NCI-H446 (cell line): ENCODE data around the gene DNAJB4.
A peak's percentile ranks its signal among the peaks of the same experiment; 100 is the strongest.
"Not testable (repeated sequence)": the region's sequence is repeated elsewhere in the genome, so short reads cannot be mapped to it uniquely, and the experiment has no call there.

ENCODE experiments used
- DNase-seq, 2 experiments: peaks; one replicate each; lab custom pipeline; 2025; lab: John Stamatoyannopoulos, UW

DNAJB4 gene

DNA sequence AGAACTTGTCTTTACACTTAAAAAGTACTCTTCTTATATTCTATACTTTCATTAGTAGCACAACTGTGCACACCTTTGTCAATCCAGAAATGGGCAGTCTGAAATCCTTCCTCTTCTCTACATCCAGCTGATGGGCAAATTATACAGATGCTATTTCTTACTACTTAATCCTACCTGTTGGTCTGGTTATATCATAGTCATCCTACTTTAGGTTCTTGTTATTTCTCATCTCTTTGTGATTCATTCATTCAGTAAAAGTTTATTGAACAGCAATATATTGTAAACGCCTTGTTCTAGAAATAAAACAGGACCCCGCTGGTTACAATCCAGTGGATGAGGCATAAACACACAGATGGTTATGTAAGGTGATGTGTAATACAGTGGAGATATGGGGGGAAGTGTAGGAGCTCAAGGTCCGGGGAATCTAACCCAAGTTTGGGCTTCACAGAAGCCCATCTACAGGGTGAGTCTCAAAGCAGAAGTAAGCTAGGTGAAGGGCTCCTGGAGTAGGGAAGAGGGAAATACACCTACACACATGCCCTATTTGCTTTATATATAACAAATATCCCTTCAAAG, 14.0 kb upstream of the DNAJB4 start:
- DNase-seq = no peak

DNA sequence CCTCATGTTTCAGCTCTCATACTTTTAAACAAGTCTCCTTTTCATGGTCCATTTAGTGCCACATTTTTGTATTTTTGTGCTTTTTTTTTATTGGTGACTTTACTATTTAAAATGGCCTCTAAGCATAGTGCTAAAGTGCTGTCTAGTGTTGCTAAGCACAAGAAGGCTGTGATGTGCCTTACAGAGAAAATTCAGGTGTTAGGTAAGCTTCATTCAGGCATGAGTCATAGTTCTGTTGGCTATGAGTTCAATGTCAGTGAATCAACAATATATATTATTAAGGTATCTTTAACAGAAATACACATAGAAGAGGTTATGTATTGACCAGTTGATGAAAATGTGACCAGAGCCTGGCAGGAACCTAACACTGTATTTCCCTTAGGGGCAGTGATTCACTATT, 13.1 kb upstream of the DNAJB4 start:
- DNase-seq = no peak

DNA sequence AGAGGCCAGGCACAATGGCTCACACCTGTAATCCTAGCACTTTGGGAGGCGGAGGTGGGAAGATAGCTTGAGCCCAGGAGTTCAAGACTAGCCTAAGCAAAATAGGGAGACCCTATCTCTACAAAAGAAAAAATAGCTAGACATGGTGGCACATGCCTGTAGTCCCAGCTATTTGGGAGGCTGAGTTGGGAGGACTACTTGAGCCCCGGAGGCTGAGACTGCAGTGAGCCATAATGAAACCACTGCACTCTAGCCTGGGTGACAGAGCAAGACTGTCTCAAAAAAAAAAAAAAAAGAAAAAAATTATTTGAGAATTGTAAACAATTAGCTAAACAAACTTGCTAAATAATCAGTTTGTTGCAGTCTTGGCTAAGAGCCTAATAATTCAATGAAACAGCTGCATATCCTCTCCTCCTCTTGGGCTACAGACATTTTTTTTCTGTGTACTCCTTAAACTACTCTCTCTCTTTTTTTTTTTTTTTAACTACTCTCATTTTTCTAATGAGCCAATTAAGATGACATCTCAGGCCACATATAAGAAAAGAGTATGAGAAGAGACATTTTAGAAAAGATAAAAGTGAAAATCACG, 10.5 kb upstream of the DNAJB4 start:
- no peak for DNase-seq

DNA sequence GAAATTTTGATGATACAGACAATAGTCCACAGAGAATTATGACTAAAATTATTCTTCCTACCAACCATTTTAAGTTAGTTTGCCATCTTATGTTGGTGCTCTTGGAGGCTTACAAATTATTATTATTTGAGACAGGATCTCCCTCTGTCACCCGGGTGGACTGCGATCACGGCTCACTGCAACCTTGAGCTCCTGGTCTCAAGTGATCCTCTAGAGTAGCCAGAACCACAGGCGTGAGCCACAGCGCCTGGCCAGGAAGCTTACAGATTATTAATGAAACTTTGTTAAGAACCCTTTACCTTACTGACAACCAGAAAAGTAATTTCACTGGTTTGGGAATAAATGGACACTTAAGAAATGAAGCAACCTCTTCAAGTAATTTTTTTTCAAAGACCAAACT, 8.0 kb upstream of the DNAJB4 start:
- no peak for DNase-seq

DNA sequence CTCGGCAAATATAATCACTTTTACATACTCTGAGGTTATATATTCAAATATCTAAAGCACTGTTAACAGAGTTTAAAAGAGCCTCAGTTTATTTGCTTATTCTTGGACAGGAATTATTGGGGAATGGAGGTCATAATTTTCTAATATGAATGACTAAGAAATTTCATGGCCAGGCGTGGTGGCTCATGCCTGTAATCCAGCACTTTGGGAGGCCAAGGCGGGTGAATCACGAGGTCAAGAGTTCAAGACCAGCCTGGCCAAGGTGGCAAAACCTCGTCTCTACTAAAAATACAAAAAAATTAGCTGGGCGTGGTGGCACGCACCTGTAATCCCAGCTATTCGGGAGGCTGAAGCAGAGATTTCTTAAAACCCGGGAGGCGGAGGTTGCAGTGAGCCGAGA, 4.2 kb upstream of the DNAJB4 start:
- not testable (repeated sequence) for DNase-seq

DNA sequence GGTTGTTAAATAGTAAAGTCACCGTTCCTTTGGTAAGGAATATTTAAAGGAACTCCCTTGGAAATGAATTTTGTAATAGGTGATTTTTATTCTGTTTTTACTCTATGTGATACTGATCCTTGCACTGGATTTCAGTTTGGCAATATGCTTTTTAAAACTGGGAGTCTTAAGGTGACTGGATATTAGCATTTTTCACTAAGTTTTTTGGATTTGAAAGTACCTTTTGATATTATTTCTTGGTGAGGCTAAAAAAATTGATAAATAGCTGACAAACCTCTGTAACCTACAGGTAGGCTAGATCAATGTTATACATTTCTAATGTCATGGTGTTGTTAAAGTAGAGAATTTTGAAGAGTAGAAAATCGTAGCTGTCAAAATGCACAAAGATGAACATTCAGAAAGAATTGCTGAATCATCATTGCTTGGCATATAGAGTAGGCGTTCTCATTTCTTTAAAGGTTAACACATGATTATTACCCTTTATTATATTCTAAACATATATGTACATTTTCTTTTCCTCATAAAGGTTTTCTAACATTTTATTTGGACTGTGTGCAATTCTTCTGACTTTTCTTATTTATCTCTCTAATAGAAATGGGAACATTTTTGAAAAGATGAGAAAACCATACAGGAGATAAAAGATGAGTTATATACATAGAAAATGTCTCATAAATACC, 1.5 kb upstream of the DNAJB4 start:
- DNase-seq = no peak

DNA sequence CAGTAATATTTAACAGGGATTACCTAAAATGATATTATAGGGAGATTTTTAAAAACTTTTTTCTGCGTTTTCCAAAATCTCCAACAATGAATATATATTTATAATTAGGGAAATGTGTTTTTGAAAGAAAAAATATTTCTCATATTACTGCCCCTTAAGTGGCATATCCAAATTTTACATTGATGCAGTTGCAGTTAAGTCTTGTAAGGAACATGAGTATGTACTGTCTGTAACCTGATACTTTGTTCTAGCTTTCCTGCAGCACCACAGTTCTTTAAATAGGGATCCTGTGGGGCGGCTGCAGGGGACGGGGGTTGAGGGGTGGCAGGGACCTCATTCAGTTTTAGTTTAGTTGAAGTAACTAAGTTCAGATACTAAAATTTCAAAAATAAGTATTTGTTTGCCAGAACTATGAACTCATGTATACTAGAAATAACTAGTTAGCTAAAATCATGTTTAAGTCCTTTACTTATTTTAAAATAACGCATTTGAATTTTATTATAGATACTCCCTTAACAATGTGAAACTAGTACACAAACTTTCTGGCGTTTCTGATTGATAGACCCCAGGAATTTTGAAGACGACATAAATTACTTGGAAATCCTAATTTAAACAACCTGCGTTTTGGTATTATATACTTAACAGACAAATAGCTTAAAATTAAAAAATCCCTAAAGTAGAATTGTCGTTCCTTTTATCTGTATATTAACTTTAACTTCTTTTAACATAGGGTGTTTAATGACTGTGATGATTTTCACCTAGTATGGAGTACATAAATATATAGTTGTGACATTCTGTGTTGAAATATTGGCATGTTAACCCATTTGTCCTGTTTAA, 639 bp upstream of the DNAJB4 start:
- peak in 1 of 2 experiments; percentile 87 for DNase-seq

DNA sequence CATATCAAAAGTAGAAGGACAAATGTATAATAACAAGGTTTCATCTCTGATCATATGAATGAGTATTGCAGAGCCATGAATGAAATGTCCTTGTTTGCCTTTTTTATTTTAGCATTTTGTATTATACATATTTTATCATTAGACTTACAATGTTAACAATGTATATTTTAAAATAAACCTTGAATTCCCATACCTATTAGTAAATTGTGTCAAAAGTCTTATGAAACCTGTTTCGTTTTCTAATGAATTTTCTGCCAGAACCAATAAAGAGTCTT, 646 bp downstream of the DNAJB4 start:
- DNase-seq = no peak

DNA sequence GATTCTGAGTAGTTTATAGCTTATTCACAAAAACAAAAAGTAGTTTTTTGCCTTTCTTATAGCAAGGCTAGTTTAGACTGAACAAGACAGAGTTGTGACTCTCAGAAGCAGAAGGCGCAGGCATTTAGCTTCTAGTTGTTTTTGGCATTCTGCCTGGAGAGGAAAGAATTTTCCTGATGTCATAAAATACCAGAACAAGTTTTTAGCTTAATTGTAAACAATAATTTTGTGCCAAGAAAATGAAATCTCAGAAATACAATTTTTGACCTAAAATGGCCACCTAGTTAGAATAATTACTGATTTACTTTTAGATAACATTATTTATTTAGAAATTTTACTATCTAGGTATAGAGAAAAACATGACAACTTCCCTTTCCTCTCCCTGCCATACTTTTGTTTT, 1.0 kb downstream of the DNAJB4 start:
- peak; percentile 74 to 85 for DNase-seq

DNA sequence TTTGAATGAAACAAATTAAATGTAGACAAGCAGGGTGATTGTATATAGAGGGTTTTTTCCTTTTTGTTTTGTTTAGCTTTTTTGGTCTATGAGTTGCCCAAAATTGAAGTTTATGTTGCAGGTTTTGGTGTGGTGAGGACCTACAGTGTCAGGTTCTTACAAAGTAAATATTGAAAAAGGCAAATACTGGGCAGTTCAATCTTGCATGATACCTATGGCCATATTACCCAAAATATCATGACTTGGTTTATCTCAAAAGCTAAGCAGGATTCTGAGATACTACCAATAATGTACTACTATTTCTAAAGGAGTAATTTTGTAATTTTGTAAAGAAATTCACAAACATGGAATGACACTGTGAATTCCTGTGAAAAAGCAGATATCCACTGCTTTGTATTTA, 1.8 kb downstream of the DNAJB4 start:
- no peak for DNase-seq

DNA sequence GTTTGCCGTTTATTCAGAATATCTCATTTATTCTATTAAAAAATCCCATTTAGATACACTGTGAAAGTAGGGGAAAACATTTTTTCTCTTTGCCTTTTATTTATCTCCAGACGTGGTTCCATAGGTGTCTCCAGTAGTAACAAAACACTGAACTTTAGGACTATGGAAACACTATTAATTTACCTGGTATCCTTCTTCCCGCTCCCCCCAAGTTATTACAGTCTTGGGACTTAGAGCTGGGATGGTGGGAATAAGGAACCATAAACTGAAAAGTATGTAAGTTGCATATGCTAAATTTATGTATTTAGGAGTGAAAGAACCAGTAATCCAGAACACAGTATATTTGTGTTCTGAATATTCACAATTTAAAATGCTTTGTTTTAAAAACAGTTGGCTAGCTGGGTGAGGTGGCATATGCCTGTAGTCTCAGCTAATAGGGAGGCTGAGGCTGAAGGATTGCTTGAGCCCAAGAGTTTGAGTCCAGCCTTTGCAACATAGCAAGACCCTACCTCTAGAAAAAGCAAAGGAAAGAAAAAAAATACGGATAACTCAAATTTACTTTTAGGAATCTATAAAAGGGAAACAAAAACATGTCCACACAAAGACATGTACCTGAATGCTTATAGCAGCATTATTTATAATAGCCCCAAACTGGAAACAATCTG, 3.1 kb downstream of the DNAJB4 start:
- DNase-seq = no peak

DNA sequence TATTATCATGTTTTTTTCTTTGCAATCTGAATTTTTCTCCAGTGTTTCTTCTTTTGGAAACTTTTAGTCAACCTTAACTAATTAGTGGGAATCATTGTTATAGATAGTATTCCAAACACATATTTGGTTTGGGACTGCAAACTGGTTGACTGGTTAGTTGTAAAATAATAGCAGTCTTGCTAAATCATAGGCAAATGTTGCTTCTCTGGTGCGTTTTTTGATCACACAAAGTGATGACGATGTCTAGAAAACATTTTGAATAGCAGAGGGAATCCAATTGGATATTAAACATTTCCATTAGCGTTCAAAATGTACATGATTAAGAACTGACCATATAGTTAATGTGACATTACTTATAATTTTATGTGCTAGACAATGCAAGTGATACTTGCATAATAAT, 4.5 kb downstream of the DNAJB4 start:
- DNase-seq = no peak

DNA sequence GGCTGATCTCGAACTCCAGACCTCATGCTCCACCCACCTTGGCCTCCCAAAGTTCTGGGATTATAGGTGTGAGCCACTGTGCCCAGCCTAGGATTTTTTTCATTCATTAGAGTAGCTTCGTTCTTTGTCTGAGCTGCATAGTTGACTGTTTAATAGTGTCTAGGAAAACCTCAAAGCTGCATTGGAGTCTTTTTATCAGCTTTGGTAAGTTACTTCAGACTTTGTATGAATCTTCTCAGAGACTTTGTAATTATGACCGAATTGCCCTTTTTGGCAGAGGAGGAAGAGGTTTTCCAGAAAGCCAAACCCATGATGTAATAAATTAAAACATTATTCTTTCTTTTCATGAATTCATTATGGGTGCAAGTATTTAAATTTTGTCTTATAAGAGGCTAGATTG, 5.1 kb downstream of the DNAJB4 start:
- no peak for DNase-seq

DNA sequence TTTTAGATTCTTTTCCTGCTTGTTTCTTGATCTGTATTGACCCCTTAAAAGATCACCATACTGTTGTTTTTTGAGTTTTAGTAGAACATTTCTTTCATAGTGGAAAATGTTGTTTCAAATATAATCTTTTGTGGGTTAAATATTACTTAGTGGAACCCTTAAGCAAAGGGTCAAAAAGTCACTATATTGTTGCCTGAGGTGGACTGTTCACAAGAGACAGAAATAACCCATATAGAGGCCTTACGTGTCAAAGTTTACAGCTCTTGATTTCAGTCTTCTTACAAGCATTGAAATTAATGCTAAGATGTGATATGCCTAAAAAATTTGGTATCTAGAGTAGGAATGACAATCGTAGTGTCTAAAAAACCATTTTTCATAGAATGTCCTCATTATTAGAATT, 6.3 kb downstream of the DNAJB4 start:
- DNase-seq = no peak

DNA sequence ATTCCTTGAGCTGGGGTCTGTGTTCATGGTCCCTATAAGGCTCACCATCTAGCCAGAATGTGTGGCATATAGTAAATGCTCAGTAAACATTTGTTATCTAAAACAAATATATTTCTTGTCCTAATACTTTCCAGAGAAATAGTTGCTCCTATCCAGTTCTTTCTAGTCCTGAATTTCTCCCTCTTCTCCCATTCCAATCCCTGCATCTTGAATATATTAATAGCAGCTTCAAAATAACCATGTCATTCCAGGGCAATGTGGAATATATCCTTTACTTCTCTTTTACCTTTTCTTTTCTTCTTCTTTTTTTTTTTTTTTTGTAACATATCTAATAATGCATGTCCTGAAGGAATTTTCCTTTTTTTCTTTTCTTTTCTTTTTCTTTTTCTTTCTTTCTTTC, 10.4 kb downstream of the DNAJB4 start:
- no peak for DNase-seq

DNA sequence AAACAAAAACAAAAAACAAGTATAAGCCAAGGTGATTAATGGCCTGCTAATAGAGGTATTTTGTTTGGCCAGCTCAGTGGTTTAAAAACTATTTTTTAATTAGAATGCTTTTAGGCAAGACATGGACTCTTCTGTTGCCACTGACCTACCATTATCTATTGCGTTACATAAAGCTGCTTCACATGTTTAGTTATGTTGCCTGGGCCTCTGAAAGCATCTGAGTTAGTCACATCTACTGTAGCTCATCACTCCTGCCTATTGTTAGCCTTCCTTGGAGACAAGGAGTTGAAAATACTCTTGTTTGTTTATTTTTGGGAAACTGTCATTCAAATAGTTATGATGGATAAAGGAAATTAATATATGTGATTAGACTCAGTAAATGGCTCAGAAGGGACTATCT, 14.3 kb downstream of the DNAJB4 start:
- no peak for DNase-seq

DNA sequence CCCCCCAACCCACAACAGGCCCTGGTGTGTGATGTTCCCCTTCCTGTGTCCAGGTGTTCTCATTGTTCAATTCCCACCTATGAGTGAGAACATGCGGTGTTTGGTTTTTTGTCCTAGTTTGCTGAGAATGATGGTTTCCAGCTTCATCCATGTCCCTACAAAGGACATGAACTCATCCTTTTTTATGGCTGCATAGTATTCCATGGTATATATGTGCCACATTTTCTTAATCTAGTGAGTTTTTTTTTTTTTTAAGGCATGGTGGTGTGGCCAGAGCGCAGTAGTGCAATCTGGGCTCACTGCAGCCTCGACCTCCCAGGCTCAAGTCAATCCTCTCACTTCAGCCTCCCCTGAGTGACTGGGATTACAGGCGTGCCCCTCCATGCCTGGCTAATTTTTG, 16.4 kb downstream of the DNAJB4 start:
- not testable (repeated sequence) for DNase-seq

DNA sequence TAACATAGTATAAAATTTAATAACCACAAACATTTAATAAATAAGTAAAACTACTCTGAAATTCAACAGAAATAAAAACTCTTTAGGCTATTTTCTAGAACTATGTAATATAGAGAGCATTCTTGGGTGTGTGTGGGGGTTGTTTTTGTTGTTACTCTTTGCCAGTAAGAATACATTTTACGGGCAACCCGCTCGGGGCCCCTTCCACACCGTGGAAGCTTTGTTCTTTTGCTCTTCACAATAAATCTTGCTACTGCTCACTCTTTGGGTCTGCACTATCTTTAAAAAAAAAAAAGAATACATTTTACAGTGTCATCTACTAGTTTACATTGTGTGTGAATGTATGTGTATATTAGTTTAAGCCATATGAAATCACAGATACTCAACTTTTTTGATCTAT, 25.1 kb downstream of the DNAJB4 start:
- DNase-seq = no peak

DNA sequence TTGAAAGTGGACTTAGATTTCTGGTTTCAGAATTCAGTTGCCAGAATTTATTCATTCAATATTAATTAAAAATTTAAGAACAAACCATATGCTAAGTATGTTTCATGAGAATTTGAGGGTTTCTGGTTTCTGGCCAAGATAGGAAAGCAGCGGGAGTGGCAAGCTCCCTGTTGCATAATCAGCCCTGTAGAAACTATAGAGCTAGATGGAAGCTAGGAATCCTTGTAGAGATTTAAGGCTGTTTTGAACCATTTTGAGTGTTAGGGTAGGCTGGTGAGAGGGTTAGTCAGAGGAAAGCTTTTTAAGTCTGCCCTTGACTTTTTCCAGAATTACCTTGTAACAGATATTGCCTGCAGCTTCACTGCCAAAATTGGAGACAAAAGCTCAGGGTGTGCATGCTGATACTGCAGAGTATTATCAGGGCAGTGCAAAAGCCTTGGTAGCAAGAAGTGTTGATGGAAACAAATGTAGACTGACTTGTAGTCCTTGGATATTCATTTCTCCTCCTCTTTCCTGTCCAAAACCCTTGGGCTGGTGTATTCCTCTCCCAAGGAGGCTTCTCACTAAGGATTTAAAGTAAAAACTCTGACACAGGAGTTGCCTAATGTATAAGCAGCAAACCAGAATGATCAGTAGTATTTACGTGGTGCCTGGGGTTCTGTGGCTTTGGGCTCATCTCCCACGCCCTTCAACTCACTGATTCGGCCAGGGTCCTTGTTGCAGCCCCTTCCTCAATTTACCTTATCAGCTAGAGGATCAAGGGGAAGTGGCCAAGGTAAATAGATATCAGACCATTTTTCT, 28.5 kb downstream of the DNAJB4 start:
- DNase-seq = no peak

DNA sequence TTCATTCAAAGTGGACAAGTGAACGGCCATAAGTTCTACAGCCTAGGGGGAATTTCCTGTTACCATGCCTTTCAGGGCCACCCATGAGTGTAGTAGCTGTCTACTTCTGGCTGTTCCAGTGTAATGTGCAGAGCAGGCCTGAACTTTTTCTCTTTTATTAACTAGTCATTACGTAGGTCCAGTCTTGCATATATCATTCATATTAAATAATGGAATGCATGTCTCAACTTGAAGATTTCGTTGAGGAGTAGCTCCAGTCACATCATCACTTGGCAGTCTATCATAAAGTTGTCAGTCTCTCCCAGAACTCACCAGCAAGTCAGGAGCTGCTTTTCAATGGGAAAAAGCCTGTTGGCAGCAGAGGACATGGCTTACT, 29.0 kb downstream of the DNAJB4 start:
- DNase-seq = no peak

DNA sequence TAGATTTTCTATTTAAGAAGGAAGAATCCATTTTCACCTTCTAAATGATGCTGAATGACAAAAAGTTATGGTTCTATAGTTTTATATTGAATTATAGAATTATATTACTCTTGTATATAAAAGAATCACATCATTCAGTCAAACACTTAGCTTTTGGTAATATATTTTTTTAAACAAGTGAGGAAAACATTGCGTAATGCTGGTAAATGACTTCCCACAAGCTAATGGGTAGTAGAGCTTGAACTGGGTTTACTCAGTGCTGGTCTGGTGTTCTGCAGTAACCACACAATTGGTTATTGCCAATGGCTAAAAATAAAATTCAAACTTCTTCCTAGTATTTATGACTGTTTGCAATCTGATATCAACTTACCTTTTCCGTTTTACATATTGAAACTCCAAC, 30.4 kb downstream of the DNAJB4 start:
- DNase-seq = no peak

DNA sequence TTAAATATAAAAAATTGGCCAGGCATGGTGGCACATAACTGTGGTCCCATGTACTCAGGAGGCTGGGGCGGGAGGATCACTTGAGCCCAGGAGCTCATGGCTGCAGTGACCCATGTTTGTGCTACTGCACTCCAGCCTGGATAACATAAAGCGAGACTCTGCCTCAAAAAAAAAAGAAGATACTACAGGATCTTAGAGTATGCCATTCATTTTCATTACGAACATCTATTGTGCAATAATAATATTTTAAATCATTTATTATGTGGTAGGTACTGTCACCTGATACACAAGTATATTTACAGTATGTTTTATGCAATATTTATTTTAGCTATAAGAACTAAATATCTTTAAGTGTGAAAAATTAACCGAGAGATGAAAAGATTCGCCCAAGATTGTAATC, 31.7 kb downstream of the DNAJB4 start:
- DNase-seq = no peak
